HEK293 (cell line): ENCODE results near the gene DHX16.

Source experiments
- CTCF ChIP-seq: fragments of 450-650 bp; formaldehyde crosslinking; IDR thresholded peaks from 2 replicates; pipeline ENCODE4 v1.5.1; 2016; ENCODE audit warnings: missing biosample characterization, missing genetic modification characterization
- ZNF514 ChIP-seq: fragments of 450-650 bp; formaldehyde crosslinking; IDR thresholded peaks from 2 replicates; pipeline ENCODE4 v1.5.1; 2016; ENCODE audit warnings: missing biosample characterization, missing genetic modification characterization
- ZNF580 ChIP-seq: fragments of 450-650 bp; formaldehyde crosslinking; IDR thresholded peaks from 2 replicates; pipeline ENCODE4 v1.5.1; 2016; ENCODE audit warnings: missing biosample characterization, missing genetic modification characterization
- ZNF600 ChIP-seq: fragments of 450-650 bp; formaldehyde crosslinking; IDR thresholded peaks from 2 replicates; pipeline ENCODE4 v1.5.1; 2016; ENCODE audit warnings: missing biosample characterization, missing genetic modification characterization
- TF ChIP-seq, protein P1 (sequence below): sonication (generic); formaldehyde crosslinking; IDR thresholded peaks from 2 replicates; pipeline ENCODE4 v1.8.1; 2022; ENCODE audit warnings: mild to moderate bottlenecking, moderate library complexity, missing genetic modification reagents

- TF ChIP-seq CTCF (tag by site-specific recombination): no peak
- TF ChIP-seq ZNF600 (tag by site-specific recombination): no peak
- TF ChIP-seq, protein P1, sequence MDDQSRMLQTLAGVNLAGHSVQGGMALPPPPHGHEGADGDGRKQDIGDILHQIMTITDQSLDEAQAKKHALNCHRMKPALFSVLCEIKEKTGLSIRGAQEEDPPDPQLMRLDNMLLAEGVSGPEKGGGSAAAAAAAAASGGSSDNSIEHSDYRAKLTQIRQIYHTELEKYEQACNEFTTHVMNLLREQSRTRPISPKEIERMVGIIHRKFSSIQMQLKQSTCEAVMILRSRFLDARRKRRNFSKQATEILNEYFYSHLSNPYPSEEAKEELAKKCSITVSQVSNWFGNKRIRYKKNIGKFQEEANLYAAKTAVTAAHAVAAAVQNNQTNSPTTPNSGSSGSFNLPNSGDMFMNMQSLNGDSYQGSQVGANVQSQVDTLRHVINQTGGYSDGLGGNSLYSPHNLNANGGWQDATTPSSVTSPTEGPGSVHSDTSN (CRISPR knock-in tag): no peak
- TF ChIP-seq ZNF580 (tag by site-specific recombination): no peak
- TF ChIP-seq ZNF514 (tag by site-specific recombination): no peak
These were observed 47.3 kb downstream of the DHX16 start for GRCh38 chr6:30625511-30625910.
